Osteocyte (in vitro differentiated cells): ENCODE measurements around the gene B4GALNT2. TPM values are rescaled to one million over a fixed set of nuclear protein-coding genes. Genes with fewer than 3 reads are reported as not detected.
"Not testable (repeated sequence)": the region's sequence is repeated elsewhere in the genome, so short reads cannot be mapped to it uniquely, and the experiment has no call there.

Experiments used
- DNase-seq: peaks from one replicate; pipeline ENCODE4 v3.0.0; 2021; ENCODE audit warnings: mixed read lengths; ENCODE audit not compliant: unreplicated experiment; ENCODE audit errors: extremely low spot score
- H3K27ac Mint-ChIP-seq: one replicate; pipeline ENCODE4 v1.8.0; 2021; ENCODE audit warnings: mild to moderate bottlenecking, mixed read lengths; ENCODE audit not compliant: unreplicated experiment
- H3K27me3 Mint-ChIP-seq: one replicate; pipeline ENCODE4 v1.8.0; 2021; ENCODE audit warnings: mixed read lengths; ENCODE audit not compliant: unreplicated experiment
- H3K36me3 Mint-ChIP-seq: one replicate; pipeline ENCODE4 v1.8.0; 2021; ENCODE audit warnings: mixed read lengths; ENCODE audit not compliant: unreplicated experiment
- H3K4me1 Mint-ChIP-seq: one replicate; pipeline ENCODE4 v1.8.0; 2021; ENCODE audit warnings: mixed read lengths; ENCODE audit not compliant: unreplicated experiment
- H3K4me3 Mint-ChIP-seq: one replicate; pipeline ENCODE4 v1.8.0; 2021; ENCODE audit warnings: mild to moderate bottlenecking, moderate library complexity, mixed read lengths; ENCODE audit not compliant: unreplicated experiment
- H3K9me3 Mint-ChIP-seq: one replicate; pipeline ENCODE4 v1.8.0; 2021; ENCODE audit warnings: mixed read lengths; ENCODE audit not compliant: unreplicated experiment
- CTCF ChIP-seq: fragments of 200-600 bp; sonication (generic); IDR thresholded peaks from 2 replicates; pipeline ENCODE4 v1.5.0; 2021; ENCODE audit warnings: antibody characterized with exemption, mild to moderate bottlenecking, moderate library complexity
- total RNA-seq: library from RNA; stranded (reverse); gene quantifications from 2 replicates; pipeline ENCODE4 v1.2.1, GENCODE V29; 2021

Gene B4GALNT2
- total RNA-seq, 1 donor from 2014 or later, result 0.03 TPM

- Mint-ChIP-seq H3K27me3 (peaks cover 59% of the 10 kb centered on the region), H3K4me1 (no peaks in the 10 kb centered on the region), H3K4me3 (no peak overlapping the region), H3K36me3 (no peaks in the 10 kb centered on the region), H3K27ac (no peak overlapping the region), H3K9me3 (no peaks in the 10 kb centered on the region)
- DNase-seq, result no peak
- TF ChIP-seq CTCF, result no peak
Observed at GRCh38 chr17:49165143-49165542, 32.6 kb downstream of the B4GALNT2 start.

- no peak for DNase-seq
- Mint-ChIP-seq H3K27ac (no peak overlapping the region), H3K9me3 (no peaks in the 10 kb centered on the region), H3K4me3 (no peak overlapping the region), H3K4me1 (no peaks in the 10 kb centered on the region), H3K27me3 (peaks cover 59% of the 10 kb centered on the region), H3K36me3 (no peaks in the 10 kb centered on the region)
- no peak for TF ChIP-seq CTCF
Observed at GRCh38 chr17:49168706-49169105, 36.1 kb downstream of the B4GALNT2 start.

GRCh38 chr17:49170216-49170615 is 37.6 kb downstream of the B4GALNT2 start:
- no peak for DNase-seq
- Mint-ChIP-seq H3K27me3 (peaks cover 61% of the 10 kb centered on the region), H3K27ac (no peak overlapping the region), H3K4me3 (no peak overlapping the region), H3K9me3 (peaks cover 8% of the 10 kb centered on the region), H3K4me1 (no peaks in the 10 kb centered on the region), H3K36me3 (no peaks in the 10 kb centered on the region)
- TF ChIP-seq CTCF, result no peak

- H3K4me3 Mint-ChIP-seq, DNase-seq, H3K4me1 Mint-ChIP-seq, H3K27ac Mint-ChIP-seq, H3K36me3 Mint-ChIP-seq: not testable (repeated sequence)
- H3K9me3 Mint-ChIP-seq, result peaks cover 11% of the 10 kb centered on the region
- H3K27me3 Mint-ChIP-seq, result peaks cover 61% of the 10 kb centered on the region
Observed at GRCh38 chr17:49170711-49171110, 38.1 kb downstream of the B4GALNT2 start.

- H3K27me3 Mint-ChIP-seq, result peaks cover 29% of the 10 kb centered on the region
- not testable (repeated sequence) for DNase-seq, H3K36me3 Mint-ChIP-seq, H3K27ac Mint-ChIP-seq, H3K4me3 Mint-ChIP-seq, H3K4me1 Mint-ChIP-seq
- H3K9me3 Mint-ChIP-seq, result peaks cover 20% of the 10 kb centered on the region
Observed at GRCh38 chr17:49175978-49176377, 43.4 kb downstream of the B4GALNT2 start.

GRCh38 chr17:49180303-49180702 is 47.7 kb downstream of the B4GALNT2 start:
- Mint-ChIP-seq H3K27me3 (peaks cover 18% of the 10 kb centered on the region), H3K4me3 (no peak overlapping the region), H3K36me3 (peaks cover 3% of the 10 kb centered on the region), H3K4me1 (no peaks in the 10 kb centered on the region), H3K27ac (no peak overlapping the region), H3K9me3 (peaks cover 12% of the 10 kb centered on the region)
- no peak for DNase-seq
- peak; percentile 68 for TF ChIP-seq CTCF
